Endothelial cell of umbilical vein (primary cell): ENCODE data around the gene ERGIC1. TPM values are rescaled to one million over a fixed set of nuclear protein-coding genes. Genes with fewer than 3 reads are reported as not detected.

ENCODE experiments used
- BruUV-seq: library from RNA; stranded (reverse); fragments of 400-500 nt; replicated peaks from 2 replicates; lab custom pipeline; 2021; lab: Mats Ljungman, UMichigan
- CTCF ChIA-PET: fragments of 300-600, 350-600 bp; sonication (Branson Sonifier 250); formaldehyde crosslinking; loops from one replicate; lab custom pipeline; 2021; ENCODE audit warnings: antibody characterized with exemption, inconsistent platforms; lab: Charles Lee
- POLR2A ChIA-PET: fragments of 300-600, 350-600 bp; sonication (Branson Sonifier 250); formaldehyde crosslinking; loops from one replicate; lab custom pipeline; 2021; ENCODE audit warnings: antibody characterized with exemption, inconsistent platforms; lab: Charles Lee
- DNase-seq: peaks from one replicate; pipeline ENCODE4 v3.0.0-alpha.2; 2011; ENCODE audit warnings: low read depth, low spot score
- FAIRE-seq: peaks from 2 replicates; lab custom pipeline; 2011; peaks lifted over from hg19 to GRCh38; lab: Jason Lieb, UNC
- H2AFZ ChIP-seq: 2 replicates; pipeline ENCODE4 v1.6.0; 2012; ENCODE audit warnings: low read depth, low read length, control low read depth, inconsistent platforms
- H3K27ac ChIP-seq: 2 replicates; pipeline ENCODE4 v1.5.1; 2011; ENCODE audit warnings: low read depth, mild to moderate bottlenecking, control low read depth, low read length, moderate library complexity; ENCODE audit not compliant: insufficient read depth
- H3K27me3 ChIP-seq, 2 experiments: 2 replicates each; pipeline versions ENCODE4 v1.6.0 to v1.6.1; 2011; ENCODE audit warnings: low read length in 2 of 2, mixed read lengths in 1 of 2; ENCODE audit not compliant: control insufficient read depth in 2 of 2, insufficient read depth in 2 of 2
- H3K36me3 ChIP-seq, 2 experiments: 2 replicates in 1 of 2; 3 replicates in 1 of 2; pipeline ENCODE4 v1.5.1; 2011; ENCODE audit warnings: low read length in 2 of 2, mild to moderate bottlenecking in 1 of 2, moderate library complexity in 1 of 2; ENCODE audit not compliant: control insufficient read depth in 2 of 2, insufficient read depth in 2 of 2; ENCODE audit errors: extremely low read depth in 1 of 2
- H3K4me1 ChIP-seq: 3 replicates; pipeline ENCODE4 v1.5.1; 2011; ENCODE audit warnings: mild to moderate bottlenecking, low read length; ENCODE audit not compliant: control insufficient read depth, insufficient read depth; ENCODE audit errors: extremely low read depth
- H3K4me2 ChIP-seq: 2 replicates; pipeline ENCODE4 v1.6.1; 2011; ENCODE audit warnings: low read length, control low read depth, mixed read lengths; ENCODE audit not compliant: insufficient read depth
- H3K4me3 ChIP-seq, 3 experiments: fragments of 200-600 bp in 1 of 3; sonication (generic), shearing (Covaris generic) in 1 of 3; replicated peaks in 1 of 3; 2 replicates each; pipeline ENCODE4 v1.5.1; 2011 to 2016; ENCODE audit warnings: control low read depth in 3 of 3, low read length in 3 of 3, mild to moderate bottlenecking in 2 of 3, inconsistent platforms in 1 of 3, low read depth in 1 of 3, moderate library complexity in 1 of 3; ENCODE audit not compliant: insufficient read depth in 1 of 3
- H3K79me2 ChIP-seq: 2 replicates; pipeline ENCODE4 v1.6.0; 2012; ENCODE audit warnings: low read length, inconsistent platforms; ENCODE audit not compliant: control insufficient read depth, insufficient read depth
- H3K9ac ChIP-seq: replicated peaks from 2 replicates; pipeline ENCODE3; 2011; ENCODE audit warnings: low read length, control low read depth; ENCODE audit not compliant: insufficient read depth; ENCODE audit errors: extremely low read depth
- H3K9me1 ChIP-seq: replicated peaks from 3 replicates; pipeline ENCODE4 v1.6.0; 2011; ENCODE audit warnings: mild to moderate bottlenecking, low read length; ENCODE audit not compliant: control insufficient read depth, insufficient read depth; ENCODE audit errors: extremely low read depth
- H3K9me3 ChIP-seq: replicated peaks from 2 replicates; pipeline ENCODE4 v1.5.1; 2012; ENCODE audit warnings: low read length, inconsistent platforms; ENCODE audit not compliant: control insufficient read depth, insufficient read depth
- H4K20me1 ChIP-seq: replicated peaks from 2 replicates; pipeline ENCODE3; 2011; ENCODE audit warnings: mild to moderate bottlenecking, low read length; ENCODE audit not compliant: control insufficient read depth, insufficient read depth; ENCODE audit errors: extremely low read depth
- CTCF ChIP-seq, 2 donors: IDR thresholded peaks; 1 replicate in 1 of 2; 2 replicates in 1 of 2; pipeline ENCODE4 v1.5.1; 2011; ENCODE audit warnings: low read length in 2 of 2, mild to moderate bottlenecking in 2 of 2, moderate library complexity in 2 of 2, control low read depth in 1 of 2, inconsistent platforms in 1 of 2, low read depth in 1 of 2; ENCODE audit not compliant: insufficient read depth in 1 of 2; ENCODE audit errors: extremely low read depth in 1 of 2
- EZH2 ChIP-seq: IDR thresholded peaks from 2 replicates; pipeline ENCODE4 v1.6.1; 2012; ENCODE audit warnings: borderline replicate concordance, low read depth, mild to moderate bottlenecking, moderate library complexity, low read length, inconsistent platforms; ENCODE audit not compliant: severe bottlenecking
- FOS ChIP-seq: IDR thresholded peaks from 2 replicates; pipeline ENCODE4 v1.6.1; 2011; ENCODE audit warnings: mild to moderate bottlenecking, low read length, moderate library complexity, borderline replicate concordance; ENCODE audit not compliant: insufficient read depth
- JUN ChIP-seq: IDR thresholded peaks from 2 replicates; pipeline ENCODE4 v1.6.1; 2011; ENCODE audit warnings: borderline replicate concordance, low read depth; ENCODE audit not compliant: insufficient read length, insufficient read depth
- MAX ChIP-seq: IDR thresholded peaks from 2 replicates; pipeline ENCODE4 v1.6.1; 2011; ENCODE audit not compliant: insufficient read depth, insufficient read length
- MYC ChIP-seq: IDR thresholded peaks from one replicate; pipeline ENCODE4 v1.6.1; 2011; ENCODE audit warnings: mild to moderate bottlenecking, low read depth, low read length
- POLR2A ChIP-seq: IDR thresholded peaks from 2 replicates; pipeline ENCODE4 v1.6.1; 2012; ENCODE audit warnings: low read depth, mild to moderate bottlenecking, control low read depth, low read length
- POLR2AphosphoS5 ChIP-seq: IDR thresholded peaks from 2 replicates; pipeline ENCODE4 v1.6.1; 2012; ENCODE audit warnings: low read depth, mild to moderate bottlenecking, control low read depth, low read length, moderate library complexity; ENCODE audit not compliant: insufficient read depth
- dilution Hi-C: fragments of 300-500 bp; cut with MboI; formaldehyde crosslinking; loops from one replicate; pipeline ENCODE4 v1.15.0; 2019; ENCODE audit warnings: low sequenced_read_pairs; ENCODE audit not compliant: extremely low pct_ligation_motif_present
- intact Hi-C: fragments of 100-400 bp; cut with micrococcal nuclease; formaldehyde crosslinking; loops from one replicate; pipeline ENCODE4 v1.10.0; 2022
- polyA plus RNA-seq, 4 experiments: library from polyadenylated mRNA; depleted of rRNA in 3 of 4; stranded (reverse) in 3 of 4; unstranded in 1 of 4; fragments of >200 nt; gene quantifications; 2 replicates each; pipeline versions ENCODE4 v1.2.1 to v1.2.3, GENCODE V29; 2011 to 2012; ENCODE audit warnings: missing spikeins in 1 of 4
- total RNA-seq: library from RNA; stranded (reverse); gene quantifications from 2 replicates; pipeline ENCODE4 v1.2.3, GENCODE V29; 2021

The ERGIC1 gene
- total and polyA plus RNA-seq, 2 donors (not counting 3 experiments of a cell fraction or from before 2014, with no cell fraction given): 105 to 109 TPM

- Histone ChIP-seq H3K9ac (no peak overlapping the region), H3K4me3 (no peak overlapping the region), H3K4me1 (no peaks in the 10 kb centered on the region), H3K27ac (no peak overlapping the region), H3K27me3 (no peaks in the 10 kb centered on the region), H4K20me1 (no peaks in the 10 kb centered on the region), H3K36me3 (no peaks in the 10 kb centered on the region), H3K4me2 (no peak overlapping the region), H3K9me1 (no peaks in the 10 kb centered on the region), H3K9me3 (peaks cover 5% of the 10 kb centered on the region), H2AFZ (no peak overlapping the region), H3K79me2 (no peaks in the 10 kb centered on the region)
- intact Hi-C loops (no loop called here), dilution Hi-C loops (no loop called here)
- BruUV-seq: no TSS peak
- DNase-seq (no peak), FAIRE-seq (no peak)
- CTCF ChIA-PET: interaction anchor here (0.6 to 1.4 kb wide), 2 partner anchors 14 to 15 kb away, joined by 3 to 8 read pairs; no protein-coding TSS in a partner anchor
- POLR2A ChIA-PET: no interaction called here
- no peak for TF ChIP-seq FOS
- no peak for TF ChIP-seq POLR2AphosphoS5
- TF ChIP-seq EZH2: no peak
- no peak for TF ChIP-seq CTCF (IDR thresholded peaks at IDR 0.05; ENCODE audit: extremely low read depth in 1 of 2, insufficient read depth in 1 of 2, low read depth in 1 of 2, low read length in 2 of 2)
- TF ChIP-seq MAX: no peak
- no peak for TF ChIP-seq JUN
- no peak for TF ChIP-seq MYC
- TF ChIP-seq POLR2A: no peak
Observed at GRCh38 chr5:172821340-172821985, 12.6 kb upstream of the ERGIC1 start.
